K562 (cell line): Measurements from ENCODE around the gene VWA7. TPM values are rescaled to one million over a fixed set of nuclear protein-coding genes. Genes with fewer than 3 reads are reported as not detected.

ENCODE experiments used
- E2F3 ChIP-seq: fragments of 250-450 bp; sonication (Bioruptor Pico); IDR thresholded peaks from 2 replicates; pipeline ENCODE4 v1.4.0; 2020; ENCODE audit warnings: mild to moderate bottlenecking
- FOXP1 ChIP-seq: sonication (generic); formaldehyde crosslinking; IDR thresholded peaks from 2 replicates; pipeline ENCODE4 v1.8.0; 2022; ENCODE audit warnings: mild to moderate bottlenecking, missing genetic modification reagents
- HIVEP1 ChIP-seq: fragments of 250-450 bp; sonication (Bioruptor Pico); IDR thresholded peaks from 2 replicates; pipeline ENCODE4 v1.4.0; 2020; ENCODE audit warnings: mild to moderate bottlenecking
- MTA3 ChIP-seq: fragments of 450-650 bp; formaldehyde crosslinking; IDR thresholded peaks from 2 replicates; pipeline ENCODE4 v1.6.1; 2017; ENCODE audit warnings: mild to moderate bottlenecking, borderline replicate concordance
- NCOA6 ChIP-seq: fragments of 450-650 bp; IDR thresholded peaks from 2 replicates; pipeline ENCODE4 v1.6.1; 2017; ENCODE audit warnings: mild to moderate bottlenecking
- NR1H2 ChIP-seq: sonication (generic); formaldehyde crosslinking; IDR thresholded peaks from 2 replicates; pipeline ENCODE4 v1.4.0; 2020; ENCODE audit warnings: mild to moderate bottlenecking, missing genetic modification reagents
- POLR3G ChIP-seq: IDR thresholded peaks from 2 replicates; pipeline ENCODE4 v1.6.1; 2011; ENCODE audit not compliant: insufficient read length, insufficient replicate concordance; ENCODE audit errors: extremely low read depth
- PRMT5 ChIP-seq: sonication (generic); formaldehyde crosslinking; IDR thresholded peaks from 2 replicates; pipeline ENCODE4 v1.5.0; 2020; ENCODE audit warnings: missing genetic modification reagents
- PTRF ChIP-seq: fragments of 450-650 bp; IDR thresholded peaks from 2 replicates; pipeline ENCODE4 v1.6.1; 2016; ENCODE audit warnings: mild to moderate bottlenecking, missing genetic modification characterization, missing compliant biosample characterization
- SNAPC5 ChIP-seq: fragments of 250-450 bp; sonication (Bioruptor Pico); IDR thresholded peaks from 2 replicates; pipeline ENCODE4 v1.8.0; 2021; ENCODE audit warnings: moderate library complexity, mild to moderate bottlenecking, inconsistent platforms
- SOX6 ChIP-seq: fragments of 450-650 bp; IDR thresholded peaks from 2 replicates; pipeline ENCODE4 v1.6.1; 2014; ENCODE audit warnings: mild to moderate bottlenecking
- TAF15 ChIP-seq: fragments of 200-400 bp; formaldehyde crosslinking; IDR thresholded peaks from 2 replicates; pipeline ENCODE4 v1.6.1; 2017; ENCODE audit warnings: mild to moderate bottlenecking, low read depth, low read length, moderate library complexity
- TFE3 ChIP-seq: fragments of 450-650 bp; formaldehyde crosslinking; IDR thresholded peaks from 2 replicates; pipeline ENCODE4 v1.4.0; 2020; ENCODE audit warnings: mild to moderate bottlenecking, mixed read lengths
- TSC22D4 ChIP-seq: fragments of 450-650 bp; IDR thresholded peaks from 2 replicates; pipeline ENCODE4 v1.6.1; 2016; ENCODE audit warnings: missing genetic modification characterization, missing biosample characterization, control low read depth
- ZBTB17 ChIP-seq: fragments of 450-650 bp; formaldehyde crosslinking; IDR thresholded peaks from 2 replicates; pipeline ENCODE4 v1.4.0; 2020; ENCODE audit warnings: mild to moderate bottlenecking
- ZFP30 ChIP-seq: fragments of 250-450 bp; sonication (Bioruptor Pico); IDR thresholded peaks from 2 replicates; pipeline ENCODE4 v1.8.0; 2022; ENCODE audit warnings: moderate library complexity, mild to moderate bottlenecking, inconsistent platforms, borderline replicate concordance
- ZKSCAN1 ChIP-seq: fragments of 150-350 bp; IDR thresholded peaks from 2 replicates; pipeline ENCODE4 v1.6.1; 2016; ENCODE audit warnings: low read depth, low read length
- ZNF518B ChIP-seq: fragments of 250-450 bp; sonication (Bioruptor Pico); IDR thresholded peaks from 2 replicates; pipeline ENCODE4 v1.5.0; 2021; ENCODE audit warnings: mild to moderate bottlenecking, moderate library complexity
- ZNF583 ChIP-seq: fragments of 250-450 bp; sonication (Bioruptor Pico); IDR thresholded peaks from 2 replicates; pipeline ENCODE4 v1.4.0; 2020
- ZNF639 ChIP-seq, 2 experiments: fragments of 200-800 bp in 1 of 2; sonication (Bioruptor generic) in 1 of 2; sonication (generic) in 1 of 2; formaldehyde crosslinking in 1 of 2; IDR thresholded peaks in 1 of 2; conservative IDR thresholded peaks in 1 of 2; 2 replicates each; pipeline versions ENCODE4 v1.5.0 to v1.6.1; 2016 to 2020; ENCODE audit warnings: missing compliant biosample characterization in 1 of 2, missing genetic modification characterization in 1 of 2, missing genetic modification reagents in 1 of 2
- ZNF79 ChIP-seq: fragments of 250-450 bp; sonication (Bioruptor Pico); IDR thresholded peaks from 2 replicates; pipeline ENCODE4 v1.4.0; 2020; ENCODE audit warnings: low read depth, mild to moderate bottlenecking, moderate library complexity
- polyA plus RNA-seq, 8 experiments: library from polyadenylated mRNA; depleted of rRNA in 4 of 8; stranded (reverse) in 5 of 8; unstranded in 3 of 8; fragments of >200 nt; fragmentation: Nextera tagmentation in 2 of 8; fragmentation: Illumina TruSeq in 1 of 8; extraction: Ambion mirVana in 2 of 8; extraction: Trizol in 1 of 8; gene quantifications; 2 replicates each; pipeline versions ENCODE4 v1.2.1 to v1.2.3, GENCODE V29; 2011 to 2014; ENCODE audit warnings: inconsistent platforms in 1 of 8, missing spikeins in 1 of 8
- total RNA-seq, 7 experiments: library from RNA; depleted of rRNA in 6 of 7; stranded (reverse); fragments of >200 nt in 6 of 7; fragmentation: Illumina TruSeq in 2 of 7; extraction: Trizol in 2 of 7; gene quantifications; 2 replicates each; pipeline versions ENCODE4 v1.2.1 to v1.2.3, GENCODE V29; 2011 to 2021; ENCODE audit warnings: low replicate concordance in 1 of 7

VWA7 gene
- total and polyA plus RNA-seq, 9 of the 15 experiments (the other 6 are each of a cell fraction or from before 2014, with no cell fraction given), result 0.18 to 2.9 (median 0.95) TPM

- TF ChIP-seq NCOA6, result no peak
- TF ChIP-seq TFE3, result no peak
- peak; percentile 71 for TF ChIP-seq FOXP1 (CRISPR knock-in tag)
- no peak for TF ChIP-seq PRMT5 (CRISPR knock-in tag)
- TF ChIP-seq ZNF583, result peak; percentile 79; the same call in 1 of the 2 replicates
- TF ChIP-seq ZNF639 (CRISPR knock-in tag; conservative IDR thresholded peaks at IDR 0.05 in 1 of 2, IDR thresholded peaks at IDR 0.05 in 1 of 2), result no peak
- no peak for TF ChIP-seq SOX6
- TF ChIP-seq ZNF518B (CRISPR knock-in tag), result 0 out of 2 replicates have a peak, but pooled peaks have one; percentile 16
- no peak for TF ChIP-seq MTA3
- no peak for TF ChIP-seq E2F3 (CRISPR knock-in tag)
- TF ChIP-seq ZKSCAN1, result peak; percentile 8; the same call in 1 of the 2 replicates
- no peak for TF ChIP-seq TSC22D4 (tag)
- TF ChIP-seq NR1H2, result no peak
- peak; percentile 62 for TF ChIP-seq ZBTB17
- TF ChIP-seq PTRF (tag), result peak; percentile 9; the same call in 1 of the 2 replicates
- TF ChIP-seq TAF15, result no peak
- no peak for TF ChIP-seq SNAPC5 (CRISPR knock-in tag)
- no peak for TF ChIP-seq POLR3G
- 0 out of 2 replicates have a peak, but pooled peaks have one; percentile 22 for TF ChIP-seq ZNF79 (CRISPR knock-in tag)
- TF ChIP-seq HIVEP1, result peak; percentile 53; the same call in 1 of the 2 replicates
- TF ChIP-seq ZFP30, result no peak
Measured at GRCh38 chr6:31736768-31737314, 40.3 kb downstream of the VWA7 start (continued).
